CD8-positive, alpha-beta memory T cell (primary cell): ENCODE results near the gene TRAK1. TPM values are rescaled to one million over a fixed set of nuclear protein-coding genes. Genes with fewer than 3 reads are reported as not detected.

Source experiments
- CTCF ChIA-PET: fragments of 350-600 bp; sonication (Branson Sonifier 250); formaldehyde crosslinking; loops from one replicate; lab custom pipeline; 2021; ENCODE audit warnings: antibody characterized with exemption; lab: Charles Lee
- POLR2A ChIA-PET: fragments of 350-600 bp; sonication (Branson Sonifier 250); formaldehyde crosslinking; loops from one replicate; lab custom pipeline; 2021; ENCODE audit warnings: antibody characterized with exemption; lab: Charles Lee
- DNase-seq, 5 donors: peaks; one replicate each; pipeline versions ENCODE4 v3.0.0 to v3.0.0-alpha.2; 2020 to 2022; ENCODE audit warnings: mixed read lengths in 1 of 5
- H3K27ac ChIP-seq: one replicate; pipeline ENCODE4 v1.7.0; 2013; ENCODE audit warnings: low read depth, mild to moderate bottlenecking, low read length, moderate library complexity
- H3K27me3 ChIP-seq: 2 replicates; pipeline ENCODE4 v1.7.0; 2013; ENCODE audit warnings: low read length, mild to moderate bottlenecking; ENCODE audit not compliant: insufficient read depth, poor library complexity, severe bottlenecking
- H3K36me3 ChIP-seq: 2 replicates; pipeline ENCODE4 v1.7.0; 2013; ENCODE audit warnings: mild to moderate bottlenecking, low read length, moderate library complexity; ENCODE audit not compliant: insufficient read depth
- H3K4me1 ChIP-seq: 2 replicates; pipeline ENCODE4 v1.7.0; 2013; ENCODE audit warnings: mild to moderate bottlenecking, low read length, moderate library complexity; ENCODE audit not compliant: insufficient read depth
- H3K4me3 ChIP-seq: 2 replicates; pipeline ENCODE4 v1.7.0; 2013; ENCODE audit warnings: mild to moderate bottlenecking, low read length
- H3K9me3 ChIP-seq: 2 replicates; pipeline ENCODE4 v1.7.0; 2013; ENCODE audit warnings: mild to moderate bottlenecking, low read length
- H3K27ac Mint-ChIP-seq, 8 donors: one replicate each; pipeline ENCODE4 v1.8.0; 2020 to 2021; ENCODE audit warnings: mixed read lengths in 8 of 8, mild to moderate bottlenecking in 6 of 8, inconsistent platforms in 3 of 8, moderate library complexity in 3 of 8
- H3K27me3 Mint-ChIP-seq, 2 donors: one replicate each; pipeline ENCODE4 v1.8.0; 2020 to 2021; ENCODE audit warnings: mixed read lengths in 2 of 2, mild to moderate bottlenecking in 1 of 2, moderate library complexity in 1 of 2
- H3K36me3 Mint-ChIP-seq, 3 donors: one replicate each; pipeline ENCODE4 v1.8.0; 2020 to 2021; ENCODE audit warnings: mixed read lengths in 3 of 3, inconsistent platforms in 1 of 3, mild to moderate bottlenecking in 1 of 3
- H3K4me1 Mint-ChIP-seq, 3 donors: one replicate each; pipeline ENCODE4 v1.8.0; 2020 to 2021; ENCODE audit warnings: mixed read lengths in 3 of 3, inconsistent platforms in 1 of 3, mild to moderate bottlenecking in 1 of 3
- H3K4me3 Mint-ChIP-seq, 7 donors: one replicate each; pipeline ENCODE4 v1.8.0; 2020 to 2021; ENCODE audit warnings: mixed read lengths in 7 of 7, mild to moderate bottlenecking in 6 of 7, moderate library complexity in 4 of 7, inconsistent platforms in 2 of 7
- H3K9me3 Mint-ChIP-seq, 5 donors: one replicate each; pipeline ENCODE4 v1.8.0; 2020 to 2022; ENCODE audit warnings: mixed read lengths in 5 of 5, mild to moderate bottlenecking in 3 of 5, moderate library complexity in 2 of 5, inconsistent platforms in 1 of 5
- polyA plus RNA-seq: library from polyadenylated mRNA; unstranded; fragments of 300-500 nt; fragmentation: Illumina TruSeq; gene quantifications from one replicate; pipeline ENCODE4 v1.2.3, GENCODE V29; 2021
- total RNA-seq, 2 experiments: library from RNA; stranded (reverse); gene quantifications; one replicate each; pipeline ENCODE4 v1.2.3, GENCODE V29; 2021

Gene TRAK1
- total and polyA plus RNA-seq, 3 experiments from 2014 or later: 10.4 to 20.0 (median 19.7) TPM

DNA sequence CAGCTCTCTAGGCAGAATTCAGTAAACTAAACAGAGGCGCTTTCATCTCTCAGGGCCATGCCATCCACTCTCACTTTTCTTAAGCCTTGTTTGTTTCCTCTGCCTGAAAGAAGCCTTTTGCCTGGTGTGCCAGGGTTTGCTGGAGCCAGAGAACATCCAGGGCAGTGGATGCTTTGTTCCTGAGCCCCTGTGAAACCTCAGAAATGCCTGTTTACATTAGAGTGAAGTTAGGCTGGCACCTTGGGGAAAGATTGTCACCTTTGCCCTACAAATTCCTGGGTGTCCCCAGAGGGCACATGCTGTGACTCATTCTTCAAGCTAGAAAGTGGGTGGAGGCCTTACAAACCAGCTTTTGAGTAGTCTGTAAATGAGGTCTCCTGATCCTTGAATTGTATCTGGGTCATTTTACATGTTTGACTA, 10.7 kb upstream of the TRAK1 start:
- Histone ChIP-seq H3K4me1 (peaks cover 24% of the 10 kb centered on the region), H3K27me3 (no peaks in the 10 kb centered on the region), H3K36me3 (no peaks in the 10 kb centered on the region), H3K4me3 (no peak overlapping the region), H3K9me3 (no peaks in the 10 kb centered on the region), H3K27ac (no peak overlapping the region)
- peaks cover 0 to 11% (median 7%) of the 10 kb centered on the region in 3 donors for H3K36me3 Mint-ChIP-seq
- H3K27me3 Mint-ChIP-seq: no peaks in the 10 kb centered on the region
- ChIA-PET CTCF (interaction anchor here (1.3 to 1.7 kb wide), 2 partner anchors 11 to 20 kb away, joined by 3 to 4 read pairs; partner anchors contain the start of gene TRAK1), POLR2A (interaction anchor here (1.1 kb wide), 1 partner anchor 13 kb away, joined by 4 read pairs; no protein-coding TSS in a partner anchor)
- peaks cover 0 to 8% (median 0%) of the 10 kb centered on the region in 5 donors for H3K9me3 Mint-ChIP-seq
- H3K27ac Mint-ChIP-seq: peak overlapping the region; percentile 55 to 94 (median 88)
- H3K4me1 Mint-ChIP-seq: peaks cover 54 to 66% (median 56%) of the 10 kb centered on the region in 3 donors
- H3K4me3 Mint-ChIP-seq: peak overlapping the region in 2 of 7 donors; percentile 29 to 32
- DNase-seq: no peak

DNA sequence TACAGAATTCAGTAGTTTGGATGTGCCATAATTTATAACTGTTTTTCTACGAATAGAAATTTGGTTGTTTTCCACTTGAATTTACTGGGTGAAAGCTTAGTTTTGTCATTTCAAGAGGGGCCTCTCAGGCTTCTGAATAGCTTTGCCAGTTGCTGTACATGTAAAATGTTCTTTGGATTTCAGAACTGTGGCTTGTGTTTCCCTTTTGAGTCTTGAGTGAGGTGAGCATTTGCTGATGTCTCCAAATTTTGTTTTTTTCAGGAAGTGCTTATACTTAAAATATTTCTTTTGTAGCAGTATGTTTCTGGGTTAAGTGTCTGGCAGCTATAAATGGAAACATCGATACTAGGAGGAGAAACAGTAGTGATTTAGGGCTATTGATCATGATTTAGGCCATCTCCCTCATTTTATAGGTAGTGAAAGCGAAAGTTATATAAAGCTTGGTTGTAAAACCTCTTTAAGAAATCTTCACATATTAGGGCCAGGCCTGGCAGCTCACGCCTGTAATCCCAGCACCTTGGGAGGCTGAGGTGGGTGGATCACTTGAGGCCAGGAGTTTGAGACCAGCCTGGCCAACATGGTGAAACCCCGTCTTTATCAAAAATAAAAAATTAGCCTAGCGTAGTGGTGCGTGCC, 9.2 kb upstream of the TRAK1 start:
- Histone ChIP-seq H3K27me3 (no peaks in the 10 kb centered on the region), H3K4me1 (peaks cover 24% of the 10 kb centered on the region), H3K4me3 (no peak overlapping the region), H3K9me3 (no peaks in the 10 kb centered on the region), H3K27ac (no peak overlapping the region), H3K36me3 (no peaks in the 10 kb centered on the region)
- Mint-ChIP-seq H3K27me3 (no peaks in the 10 kb centered on the region), H3K36me3 (peaks cover 4 to 11% (median 4%) of the 10 kb centered on the region in 3 donors), H3K4me3 (peak overlapping the region; percentile 8 to 85 (median 72)), H3K9me3 (peaks cover 0 to under 1% (median 0%) of the 10 kb centered on the region in 5 donors), H3K4me1 (peaks cover 57 to 76% (median 63%) of the 10 kb centered on the region in 3 donors), H3K27ac (peak overlapping the region; percentile 55 to 94 (median 88))
- ChIA-PET CTCF (interaction anchor here (0.7 to 1.9 kb wide), 5 partner anchors 9 to 36 kb away, joined by 3 to 7 read pairs (median 3); partner anchors contain the start of gene TRAK1), POLR2A (interaction anchor here (0.7 to 1.1 kb wide), 3 partner anchors 9 to 120 kb away, joined by 3 to 4 read pairs (median 4); partner anchors contain the start of genes TRAK1 and ULK4)
- no peak for DNase-seq

DNA sequence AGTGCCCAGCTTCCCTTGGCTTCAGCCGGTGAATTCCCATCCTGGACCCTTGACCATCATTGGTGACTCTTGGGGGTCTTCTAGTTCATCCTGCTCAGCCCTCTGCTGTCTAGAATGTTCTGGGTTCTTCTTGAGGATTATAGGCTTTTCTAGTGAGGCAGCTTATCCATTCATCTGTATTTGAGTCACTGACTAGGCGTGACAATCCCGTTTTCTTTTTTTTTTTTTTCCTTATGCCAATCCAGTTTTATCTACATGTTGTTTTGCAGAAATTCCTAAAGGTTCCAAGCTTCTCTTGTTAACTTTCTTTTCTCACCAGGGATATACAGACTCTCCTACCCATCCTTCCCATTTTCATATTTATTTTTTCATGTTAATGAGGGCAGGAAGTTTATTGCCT, 6.6 kb upstream of the TRAK1 start:
- POLR2A ChIA-PET: no interaction called here

DNA sequence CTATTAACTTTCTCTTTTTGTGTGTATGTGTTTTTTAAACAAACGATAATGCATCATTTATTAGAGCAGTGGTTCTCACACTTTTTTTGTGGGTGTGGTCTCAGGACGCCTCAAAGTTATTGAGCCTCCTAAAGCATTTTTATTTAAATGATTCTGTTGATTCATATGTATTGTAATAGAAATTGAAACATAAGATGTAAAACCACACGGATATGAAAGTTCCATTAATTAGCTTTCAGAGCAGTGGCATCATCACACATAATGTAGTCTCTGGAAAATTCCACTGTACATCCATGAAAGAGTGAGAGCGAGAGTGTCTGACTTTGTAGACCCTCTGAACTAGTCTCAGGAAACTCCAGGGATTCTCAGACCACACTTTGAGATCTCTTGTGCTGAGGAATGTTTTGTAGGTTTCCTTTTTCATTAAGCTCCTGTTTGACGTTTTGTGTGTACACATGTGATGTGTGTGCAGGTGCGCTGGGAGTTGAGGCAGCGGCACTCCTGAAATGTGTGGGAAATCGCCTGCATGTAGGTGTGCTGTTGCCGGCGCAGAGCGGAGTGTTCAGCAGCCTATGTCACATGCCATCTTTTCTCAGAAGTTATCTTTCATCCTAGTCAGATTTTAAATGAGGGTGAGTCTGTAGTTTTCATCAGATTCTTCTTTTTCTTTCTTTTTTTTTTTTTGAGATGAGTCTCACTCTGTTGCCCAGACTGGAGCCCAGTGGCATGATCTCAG, 5.3 kb upstream of the TRAK1 start:
- DNase-seq: no peak
- Histone ChIP-seq H3K36me3 (peaks cover 4% of the 10 kb centered on the region), H3K4me1 (peaks cover 10% of the 10 kb centered on the region), H3K27me3 (no peaks in the 10 kb centered on the region), H3K27ac (no peak overlapping the region), H3K4me3 (no peak overlapping the region), H3K9me3 (no peaks in the 10 kb centered on the region)
- Mint-ChIP-seq H3K36me3 (peaks cover 8 to 35% (median 17%) of the 10 kb centered on the region in 3 donors), H3K4me1 (peaks cover 50 to 78% (median 56%) of the 10 kb centered on the region in 3 donors), H3K27ac (peak overlapping the region in 5 of 8 donors; percentile 28 to 84 (median 63)), H3K9me3 (no peaks in the 10 kb centered on the region), H3K4me3 (peak overlapping the region in 5 of 7 donors; percentile 15 to 53 (median 44)), H3K27me3 (peaks cover 0 to 2% of the 10 kb centered on the region in 2 donors)
- POLR2A ChIA-PET: no interaction called here
- CTCF ChIA-PET: interaction anchor here (1.4 kb wide), 1 partner anchor 14 kb away, joined by 5 read pairs; no protein-coding TSS in a partner anchor

More for the DNA sequence above, 6.6 kb upstream of the TRAK1 start:
- DNase-seq: no peak
- H3K27ac Mint-ChIP-seq: peak overlapping the region in 4 of 8 donors; percentile 0 to 27 (median 8)
- H3K4me1 ChIP-seq: peaks cover 22% of the 10 kb centered on the region
- H3K4me3 Mint-ChIP-seq: peak overlapping the region in 1 of 7 donors; percentile 2
- CTCF ChIA-PET: interaction anchor here (1.5 kb wide), 1 partner anchor 15 kb away, joined by 5 read pairs; no protein-coding TSS in a partner anchor
- peaks cover 0 to 2% of the 10 kb centered on the region in 2 donors for H3K27me3 Mint-ChIP-seq
- no peaks in the 10 kb centered on the region for H3K9me3 ChIP-seq
- H3K27me3 ChIP-seq: no peaks in the 10 kb centered on the region
- peaks cover 51 to 78% (median 56%) of the 10 kb centered on the region in 3 donors for H3K4me1 Mint-ChIP-seq
- peaks cover 3 to 26% (median 13%) of the 10 kb centered on the region in 3 donors for H3K36me3 Mint-ChIP-seq
- no peak overlapping the region for H3K4me3 ChIP-seq
- H3K9me3 Mint-ChIP-seq: no peaks in the 10 kb centered on the region
- H3K36me3 ChIP-seq: peaks cover under 1% of the 10 kb centered on the region
- H3K27ac ChIP-seq: no peak overlapping the region

DNA sequence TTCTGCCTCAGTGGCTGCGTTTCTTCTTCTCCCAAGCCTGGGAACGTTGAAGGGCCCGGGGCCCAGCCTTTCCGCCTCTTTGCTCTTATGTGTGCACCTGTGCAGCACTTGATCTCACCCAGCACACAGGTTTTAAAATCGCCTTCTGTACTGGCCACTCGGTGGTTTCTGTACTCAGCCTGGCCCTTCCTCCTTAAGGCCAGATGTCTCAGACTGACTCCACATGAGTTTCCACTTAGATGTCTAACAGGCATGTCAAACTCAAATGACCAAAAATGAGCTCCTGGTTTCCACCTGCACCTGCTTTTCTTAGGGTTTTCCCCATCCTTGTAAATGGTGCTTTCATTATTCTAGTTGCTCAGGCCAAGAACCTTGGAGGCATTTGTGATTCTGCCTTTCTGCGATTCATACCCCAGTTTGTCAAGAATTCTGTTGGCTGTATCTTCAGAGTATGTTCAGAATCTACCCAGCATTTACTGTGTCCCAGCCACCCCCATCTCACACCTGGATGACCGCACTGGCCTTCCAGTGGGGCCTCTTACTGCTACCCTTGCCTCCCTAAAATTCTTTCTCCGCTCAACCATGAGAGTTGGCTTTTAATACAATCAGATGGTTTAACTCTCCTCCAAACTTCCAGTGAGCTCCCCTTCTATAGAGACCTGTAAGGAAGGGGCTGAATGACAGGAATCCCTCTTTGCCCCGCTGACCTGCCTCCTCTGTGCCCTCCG, 2.2 kb upstream of the TRAK1 start:
- Mint-ChIP-seq H3K27me3 (peaks cover 0 to 2% of the 10 kb centered on the region in 2 donors), H3K4me3 (no peak overlapping the region), H3K36me3 (peaks cover 8 to 47% (median 19%) of the 10 kb centered on the region in 3 donors), H3K4me1 (peaks cover 46 to 74% (median 57%) of the 10 kb centered on the region in 3 donors), H3K27ac (peak overlapping the region in 3 of 8 donors; percentile 9 to 54 (median 17)), H3K9me3 (no peaks in the 10 kb centered on the region)
- Histone ChIP-seq H3K27ac (no peak overlapping the region), H3K9me3 (no peaks in the 10 kb centered on the region), H3K36me3 (peaks cover 4% of the 10 kb centered on the region), H3K4me1 (no peaks in the 10 kb centered on the region), H3K4me3 (no peak overlapping the region), H3K27me3 (no peaks in the 10 kb centered on the region)
- DNase-seq: no peak
- ChIA-PET POLR2A (no interaction called here), CTCF (no interaction called here)

DNA sequence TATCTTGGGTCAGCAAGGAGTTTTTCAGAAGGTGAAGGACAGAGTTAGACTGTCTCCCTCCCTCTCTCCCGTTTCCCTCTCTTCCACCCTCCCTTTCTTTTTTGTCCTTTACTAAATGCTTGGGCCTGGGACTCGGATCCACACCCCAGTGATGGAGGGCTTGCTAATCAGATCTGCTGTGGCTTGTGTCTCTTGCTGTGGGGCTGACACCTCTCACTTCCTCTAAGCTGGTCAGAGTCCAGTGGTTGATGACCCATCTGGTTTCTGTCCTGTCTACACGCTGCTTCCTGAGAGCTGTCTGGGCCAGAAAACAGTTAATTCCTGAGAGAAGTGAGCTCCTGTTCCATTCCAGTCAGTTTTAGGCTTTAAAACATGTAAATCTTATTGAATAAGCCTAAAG, 849 bp downstream of the TRAK1 start:
- peak overlapping the region in 6 of 7 donors; percentile 12 to 87 (median 70) for H3K4me3 Mint-ChIP-seq
- CTCF ChIA-PET: interaction anchor here (1.4 to 1.7 kb wide), 2 partner anchors 10 to 12 kb away, joined by 4 to 7 read pairs; no protein-coding TSS in a partner anchor
- H3K9me3 ChIP-seq: no peaks in the 10 kb centered on the region
- H3K9me3 Mint-ChIP-seq: no peaks in the 10 kb centered on the region
- POLR2A ChIA-PET: interaction anchor here (1.6 to 2.0 kb wide), 2 partner anchors 77 to 130 kb away, joined by 8 to 9 read pairs; partner anchors contain the start of gene ULK4
- peaks cover 0 to 2% of the 10 kb centered on the region in 2 donors for H3K27me3 Mint-ChIP-seq
- no peaks in the 10 kb centered on the region for H3K4me1 ChIP-seq
- H3K27ac ChIP-seq: no peak overlapping the region
- no peaks in the 10 kb centered on the region for H3K27me3 ChIP-seq
- H3K36me3 Mint-ChIP-seq: peaks cover 8 to 50% (median 13%) of the 10 kb centered on the region in 3 donors
- H3K4me3 ChIP-seq: no peak overlapping the region
- no peak for DNase-seq
- peaks cover 4% of the 10 kb centered on the region for H3K36me3 ChIP-seq
- H3K27ac Mint-ChIP-seq: peak overlapping the region in 7 of 8 donors; percentile 16 to 92 (median 40)
- peaks cover 36 to 54% (median 43%) of the 10 kb centered on the region in 3 donors for H3K4me1 Mint-ChIP-seq

DNA sequence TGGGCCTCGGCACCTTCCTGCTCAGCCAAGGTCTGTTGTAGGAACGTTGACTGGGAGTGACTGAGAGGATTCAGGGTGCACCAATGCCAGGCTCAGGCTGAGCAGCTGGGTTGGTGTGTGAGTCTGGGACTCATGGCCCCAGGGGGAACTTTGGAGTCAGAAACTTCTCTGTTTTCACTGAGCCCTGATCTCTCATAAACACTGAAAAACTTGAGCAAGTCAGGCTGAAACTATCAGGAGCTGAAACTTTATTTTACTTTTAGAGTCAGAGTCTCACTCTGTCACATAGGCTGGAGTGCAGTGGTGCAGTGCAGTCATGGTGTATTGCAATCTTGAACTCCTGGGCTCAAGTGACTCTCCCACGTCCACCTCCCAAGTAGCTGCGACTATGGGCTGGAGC, 3.0 kb downstream of the TRAK1 start:
- Mint-ChIP-seq H3K27ac (peak overlapping the region in 2 of 8 donors; percentile 19 to 83), H3K27me3 (no peaks in the 10 kb centered on the region), H3K9me3 (no peaks in the 10 kb centered on the region), H3K36me3 (peaks cover 7 to 37% (median 8%) of the 10 kb centered on the region in 3 donors), H3K4me1 (peaks cover 36 to 51% (median 43%) of the 10 kb centered on the region in 3 donors), H3K4me3 (no peak overlapping the region)
- Histone ChIP-seq H3K4me1 (no peaks in the 10 kb centered on the region), H3K27me3 (no peaks in the 10 kb centered on the region), H3K27ac (no peak overlapping the region), H3K36me3 (peaks cover 4% of the 10 kb centered on the region), H3K4me3 (no peak overlapping the region), H3K9me3 (no peaks in the 10 kb centered on the region)
- POLR2A ChIA-PET: no interaction called here
- no peak for DNase-seq
- CTCF ChIA-PET: interaction anchor here (0.8 kb wide), 1 partner anchor 12 kb away, joined by 3 read pairs; no protein-coding TSS in a partner anchor
